ENCODE results near the gene CARS2. TPM values are rescaled to one million over a fixed set of nuclear protein-coding genes. Genes with fewer than 3 reads are reported as not detected.

CARS2 gene
- total RNA-seq, 1 experiment from 2014 or later, result 41.9 TPM

DNA sequence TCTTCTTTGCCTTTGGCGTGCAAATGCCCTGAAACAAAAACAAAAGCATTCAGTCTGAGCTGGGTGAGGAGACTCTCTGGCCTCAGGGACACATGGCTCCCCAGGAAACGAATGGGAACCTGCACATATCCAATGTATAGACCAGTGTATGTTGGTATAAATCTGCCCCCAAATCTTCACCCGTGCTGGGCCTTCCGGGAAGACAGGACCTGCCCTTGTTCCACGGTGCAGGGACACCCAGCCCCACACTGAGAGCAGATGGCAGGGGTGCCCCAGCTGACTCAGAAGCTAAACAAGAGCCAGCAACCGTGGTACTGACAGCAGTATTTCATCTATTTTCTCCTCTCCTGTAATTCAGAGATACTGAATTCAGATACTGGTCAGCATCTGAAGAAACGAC, 42.4 kb downstream of the CARS2 start:
- no peak overlapping the region for H3K23ac ChIP-seq (ENCODE audit: insufficient read length, low read depth, low read length)
- H3K56ac ChIP-seq (ENCODE audit: insufficient read length, low read depth, low read length), result no peak overlapping the region
- Mint-ChIP-seq H3K9me3 (peaks cover 31 to 33% of the 10 kb centered on the region in 2 experiments), H3K4me1 (peaks cover 3% of the 10 kb centered on the region in 2 experiments; a peak in 2 of 4 replicates), H3K27ac (peak overlapping the region in 1 of 3 experiments; percentile 64; a peak in 1 of 7 replicates), H3K27me3 (ENCODE audit: low read depth) (no peaks in the 10 kb centered on the region), H3K36me3 (ENCODE audit: insufficient read depth in 1 of 3, low read depth in 3 of 3) (peaks cover 71 to 91% (median 86%) of the 10 kb centered on the region in 3 experiments), H3K4me3 (no peak overlapping the region)
- DNase-seq, result no peak
- H4K20me1 ChIP-seq (ENCODE audit: control insufficient read depth, insufficient read depth, insufficient read length), result no peaks in the 10 kb centered on the region
- no peak overlapping the region for H3K9ac ChIP-seq (ENCODE audit: extremely low read depth, insufficient read length, low read length)
- H2AK5ac ChIP-seq (ENCODE audit: insufficient read length, low read length), result no peak overlapping the region
- H3K79me1 ChIP-seq (ENCODE audit: insufficient read depth, low read depth, low read length, poor library complexity, severe bottlenecking), result no peaks in the 10 kb centered on the region
- H3T11ph ChIP-seq (ENCODE audit: low read length), result no peak overlapping the region
- H4K5ac ChIP-seq (ENCODE audit: insufficient read length, low read depth, low read length), result no peak overlapping the region
- H3K14ac ChIP-seq (ENCODE audit: insufficient read depth, low read length), result no peak overlapping the region
- no peak overlapping the region for H2BK120ac ChIP-seq (ENCODE audit: low read depth, low read length, poor library complexity, severe bottlenecking)
- peaks cover 10% of the 10 kb centered on the region for H3K9me3 ChIP-seq (ENCODE audit: control insufficient read depth, low read depth, low read length)
- TF ChIP-seq, protein P1, sequence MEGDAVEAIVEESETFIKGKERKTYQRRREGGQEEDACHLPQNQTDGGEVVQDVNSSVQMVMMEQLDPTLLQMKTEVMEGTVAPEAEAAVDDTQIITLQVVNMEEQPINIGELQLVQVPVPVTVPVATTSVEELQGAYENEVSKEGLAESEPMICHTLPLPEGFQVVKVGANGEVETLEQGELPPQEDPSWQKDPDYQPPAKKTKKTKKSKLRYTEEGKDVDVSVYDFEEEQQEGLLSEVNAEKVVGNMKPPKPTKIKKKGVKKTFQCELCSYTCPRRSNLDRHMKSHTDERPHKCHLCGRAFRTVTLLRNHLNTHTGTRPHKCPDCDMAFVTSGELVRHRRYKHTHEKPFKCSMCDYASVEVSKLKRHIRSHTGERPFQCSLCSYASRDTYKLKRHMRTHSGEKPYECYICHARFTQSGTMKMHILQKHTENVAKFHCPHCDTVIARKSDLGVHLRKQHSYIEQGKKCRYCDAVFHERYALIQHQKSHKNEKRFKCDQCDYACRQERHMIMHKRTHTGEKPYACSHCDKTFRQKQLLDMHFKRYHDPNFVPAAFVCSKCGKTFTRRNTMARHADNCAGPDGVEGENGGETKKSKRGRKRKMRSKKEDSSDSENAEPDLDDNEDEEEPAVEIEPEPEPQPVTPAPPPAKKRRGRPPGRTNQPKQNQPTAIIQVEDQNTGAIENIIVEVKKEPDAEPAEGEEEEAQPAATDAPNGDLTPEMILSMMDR (conservative IDR thresholded peaks at IDR 0.05), result no peak
- no peak overlapping the region for H2BK5ac ChIP-seq (ENCODE audit: insufficient read length, low read length)
- H4K91ac ChIP-seq (ENCODE audit: insufficient read length, low read depth, low read length), result no peak overlapping the region
- H3K4me2 ChIP-seq (ENCODE audit: insufficient read depth, insufficient read length, low read length), result no peak overlapping the region
- no peak overlapping the region for H3K18ac ChIP-seq (ENCODE audit: insufficient read length, low read depth, low read length)
- H3K79me2 ChIP-seq (ENCODE audit: insufficient read depth, low read length), result no peaks in the 10 kb centered on the region
- no peak overlapping the region for H3K4ac ChIP-seq (ENCODE audit: low read depth, low read length)
- WGBS (ENCODE audit: extremely low coverage, insufficient read length, low lambda C conversion rate), result no CpG with 5 or more reads among the region's 7 CpGs
- H2AFZ ChIP-seq (ENCODE audit: low read length), result no peak overlapping the region
- H2BK20ac ChIP-seq (ENCODE audit: low read depth, low read length, poor library complexity, severe bottlenecking), result no peak overlapping the region
- no peak overlapping the region for H4K8ac ChIP-seq (replicated peaks; ENCODE audit: insufficient read length, low read depth, low read length)
- H2BK12ac ChIP-seq (ENCODE audit: insufficient read length, low read depth, low read length), result no peak overlapping the region
- H3K27me3 ChIP-seq (ENCODE audit: insufficient read depth, low read length), result no peaks in the 10 kb centered on the region
- H3K23me2 ChIP-seq (ENCODE audit: insufficient read length, low read depth, low read length, poor library complexity, severe bottlenecking), result no peaks in the 10 kb centered on the region
- H3K4me1 ChIP-seq (ENCODE audit: insufficient read depth, low read length), result no peaks in the 10 kb centered on the region
- no peak overlapping the region for H3K27ac ChIP-seq (ENCODE audit: insufficient read length, low read depth, low read length)
- H2BK15ac ChIP-seq (ENCODE audit: low read depth, low read length), result no peak overlapping the region
